Duodenal mucosa (tissue), 2 donors: Measurements from ENCODE around the gene LYPD1.

Experiments
- H3K27ac ChIP-seq: one replicate; pipeline ENCODE4 v1.7.0; 2013; ENCODE audit warnings: low read depth, low read length
- H3K27me3 ChIP-seq, 2 donors: one replicate each; pipeline ENCODE4 v1.7.0; 2013; ENCODE audit warnings: low read length in 2 of 2, control low read depth in 1 of 2; ENCODE audit not compliant: insufficient read depth in 2 of 2, control insufficient read depth in 1 of 2
- H3K36me3 ChIP-seq, 2 donors: one replicate each; pipeline ENCODE4 v1.7.0; 2013; ENCODE audit warnings: low read length in 2 of 2, control low read depth in 1 of 2; ENCODE audit not compliant: insufficient read depth in 2 of 2, control insufficient read depth in 1 of 2
- H3K4me1 ChIP-seq, 2 donors: one replicate each; pipeline ENCODE4 v1.7.0; 2013; ENCODE audit warnings: low read length in 2 of 2, control low read depth in 1 of 2; ENCODE audit not compliant: insufficient read depth in 2 of 2, control insufficient read depth in 1 of 2
- H3K4me3 ChIP-seq, 2 donors: one replicate each; pipeline ENCODE4 v1.7.0; 2013; ENCODE audit warnings: low read length in 2 of 2, low read depth in 1 of 2
- H3K9ac ChIP-seq, 2 donors: one replicate each; pipeline ENCODE4 v1.7.0; 2013; ENCODE audit warnings: low read length in 2 of 2, low read depth in 1 of 2
- H3K9me3 ChIP-seq, 2 donors: one replicate each; pipeline ENCODE4 v1.7.0; 2013; ENCODE audit warnings: low read length in 2 of 2, control low read depth in 1 of 2; ENCODE audit not compliant: control insufficient read depth in 1 of 2

LYPD1 gene

DNA sequence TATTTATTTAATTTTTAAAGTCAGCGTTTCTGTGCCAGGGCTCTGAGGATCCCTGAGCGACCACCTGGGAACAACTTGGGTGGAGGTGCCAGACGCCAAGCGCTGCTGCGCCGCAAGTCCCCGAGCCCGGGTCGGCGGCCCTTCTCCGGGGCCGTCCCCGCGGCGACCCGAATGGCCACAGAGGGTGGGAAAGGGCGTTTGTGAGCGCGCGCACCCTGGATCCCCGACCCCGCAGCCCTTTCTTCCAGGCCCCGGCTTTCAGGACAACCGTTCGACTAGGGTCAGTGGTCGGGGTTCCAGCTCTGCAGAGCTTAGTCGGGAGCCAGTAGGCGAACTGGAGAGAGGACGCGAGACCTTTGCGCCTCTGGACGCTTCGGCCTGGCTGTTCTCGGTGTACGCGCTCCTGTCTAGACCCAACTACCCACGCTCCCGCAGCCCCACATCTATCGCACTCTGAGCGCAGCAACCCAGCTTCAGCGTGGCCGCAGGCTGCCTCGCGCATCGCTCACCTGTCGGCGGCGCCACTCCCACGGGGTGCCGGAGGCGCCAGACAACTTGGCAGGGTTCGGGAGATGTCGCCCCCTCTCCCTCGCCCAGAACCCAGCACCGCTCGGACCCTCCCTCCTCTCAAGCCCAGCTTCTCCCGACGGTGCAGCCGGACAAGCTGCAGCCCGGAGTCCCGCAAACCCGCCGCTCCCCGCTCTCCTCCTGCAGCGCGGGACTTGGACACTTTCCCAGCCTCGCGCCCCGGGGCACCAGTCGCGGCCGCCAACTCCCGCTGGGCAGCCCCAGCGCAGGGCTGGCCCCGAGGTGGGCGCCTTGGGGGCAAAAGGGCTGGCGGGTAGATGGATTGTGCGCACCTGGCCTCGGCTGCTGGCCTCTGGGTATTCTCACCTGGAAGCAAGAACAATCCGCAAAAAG, 758 bp downstream of the LYPD1 start:
- H3K27me3 ChIP-seq, result peaks cover 26 to 33% of the 10 kb centered on the region in 2 donors
- H3K4me3 ChIP-seq, result peak overlapping the region; percentile 23 to 61
- no peak overlapping the region for H3K9ac ChIP-seq
- no peak overlapping the region for H3K27ac ChIP-seq
- no peaks in the 10 kb centered on the region for H3K9me3 ChIP-seq
- H3K36me3 ChIP-seq, result no peaks in the 10 kb centered on the region
- peaks cover 0 to 9% of the 10 kb centered on the region in 2 donors for H3K4me1 ChIP-seq

DNA sequence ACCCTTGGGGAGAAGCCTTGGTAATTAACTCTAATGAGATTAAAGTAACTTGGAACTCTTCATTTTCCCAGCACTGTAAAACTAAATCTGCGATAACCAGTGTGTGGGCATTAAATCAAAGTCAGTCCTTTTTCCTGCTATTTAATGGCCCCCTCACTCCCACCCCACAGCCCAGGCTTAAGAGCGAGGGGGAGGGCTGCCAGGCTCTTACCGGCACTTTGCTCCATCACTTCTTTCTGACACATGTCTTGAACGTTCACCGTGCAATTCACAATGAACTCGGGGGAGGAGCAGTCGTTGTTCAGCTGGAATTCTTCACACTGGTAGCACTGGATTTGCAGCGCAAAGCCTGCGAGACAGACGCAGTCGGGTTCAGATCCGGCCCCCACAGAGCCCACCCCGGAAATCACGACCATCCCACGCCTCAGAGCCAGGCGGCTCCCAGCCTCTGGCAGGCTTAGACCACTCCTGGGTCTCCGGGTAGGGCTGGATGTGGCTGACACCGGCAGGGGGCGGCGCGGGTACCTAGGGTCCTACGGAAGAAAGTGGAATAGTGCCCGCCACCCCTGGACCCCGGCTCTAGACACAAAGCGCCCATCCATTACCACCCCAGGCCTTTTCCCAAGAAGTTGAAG, 1.7 kb downstream of the LYPD1 start:
- no peak overlapping the region for H3K27ac ChIP-seq
- H3K27me3 ChIP-seq, result peaks cover 26 to 33% of the 10 kb centered on the region in 2 donors

DNA sequence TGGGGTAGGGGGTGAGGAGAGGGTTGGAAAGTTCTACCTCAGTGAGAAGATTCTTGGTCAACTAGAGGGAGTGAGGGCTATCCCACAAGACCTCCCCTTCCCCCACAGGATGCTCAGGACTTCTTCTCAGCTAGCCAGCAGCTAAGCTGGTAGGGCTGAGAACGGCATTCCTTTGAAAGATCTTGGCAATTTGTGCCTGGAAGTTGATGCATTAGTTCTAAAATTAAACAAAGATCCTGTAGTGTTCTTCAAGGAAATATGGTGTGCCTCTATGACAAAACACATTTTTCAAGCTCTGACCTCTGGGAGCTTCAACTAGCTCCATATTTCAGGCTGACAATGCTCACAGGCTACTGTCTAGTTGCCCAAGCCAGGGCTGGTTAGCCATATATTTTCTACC, 2.3 kb downstream of the LYPD1 start:
- H3K36me3 ChIP-seq, result no peaks in the 10 kb centered on the region
- H3K9ac ChIP-seq, result no peak overlapping the region
- H3K27me3 ChIP-seq, result peaks cover 26 to 33% of the 10 kb centered on the region in 2 donors
- no peaks in the 10 kb centered on the region for H3K9me3 ChIP-seq
- no peak overlapping the region for H3K27ac ChIP-seq
- H3K4me3 ChIP-seq, result no peak overlapping the region
- H3K4me1 ChIP-seq, result peaks cover 0 to 9% of the 10 kb centered on the region in 2 donors

More for the DNA sequence above, 1.7 kb downstream of the LYPD1 start:
- Histone ChIP-seq H3K36me3 (no peaks in the 10 kb centered on the region), H3K4me1 (peaks cover 0 to 9% of the 10 kb centered on the region in 2 donors), H3K9ac (no peak overlapping the region), H3K4me3 (no peak overlapping the region), H3K9me3 (no peaks in the 10 kb centered on the region)

DNA sequence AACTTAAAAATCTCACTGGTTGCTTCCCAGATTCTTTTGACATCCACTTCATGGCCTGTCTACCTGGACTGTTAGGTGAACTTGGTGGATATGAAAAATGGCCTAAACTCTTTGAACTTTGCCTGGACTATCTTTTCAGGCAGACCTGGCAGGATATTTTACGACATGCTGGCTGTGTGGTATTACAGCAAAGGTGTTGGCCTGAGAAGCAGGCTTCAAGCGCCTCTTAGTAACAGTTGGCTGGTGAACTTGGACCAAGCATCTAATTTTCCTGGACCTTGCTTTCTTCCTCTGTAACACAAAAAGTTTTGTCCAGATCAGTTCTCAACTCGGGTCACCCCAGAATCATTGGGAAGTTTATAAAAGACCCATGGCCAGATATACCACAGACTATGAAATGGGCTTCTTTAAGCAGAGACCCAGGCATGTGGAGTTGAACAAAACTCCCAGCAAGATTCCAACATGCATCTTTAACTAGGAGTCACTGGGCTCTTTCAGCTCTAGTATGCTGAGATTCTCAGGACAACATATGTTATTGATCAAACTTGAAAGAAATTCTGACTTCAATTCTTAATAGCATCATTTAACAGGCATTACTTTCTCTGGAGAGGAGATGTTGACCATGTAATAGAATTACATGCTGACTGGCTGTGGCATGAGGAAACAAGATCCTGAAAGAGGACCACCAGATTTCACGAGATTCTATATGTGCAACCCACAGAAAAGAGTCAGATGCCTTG, 4.4 kb downstream of the LYPD1 start:
- no peak overlapping the region for H3K9ac ChIP-seq
- peaks cover 0 to 3% of the 10 kb centered on the region in 2 donors for H3K4me1 ChIP-seq
- no peak overlapping the region for H3K4me3 ChIP-seq
- peaks cover 21 to 29% of the 10 kb centered on the region in 2 donors for H3K27me3 ChIP-seq
- H3K27ac ChIP-seq, result no peak overlapping the region
- H3K9me3 ChIP-seq, result no peaks in the 10 kb centered on the region
- H3K36me3 ChIP-seq, result no peaks in the 10 kb centered on the region

DNA sequence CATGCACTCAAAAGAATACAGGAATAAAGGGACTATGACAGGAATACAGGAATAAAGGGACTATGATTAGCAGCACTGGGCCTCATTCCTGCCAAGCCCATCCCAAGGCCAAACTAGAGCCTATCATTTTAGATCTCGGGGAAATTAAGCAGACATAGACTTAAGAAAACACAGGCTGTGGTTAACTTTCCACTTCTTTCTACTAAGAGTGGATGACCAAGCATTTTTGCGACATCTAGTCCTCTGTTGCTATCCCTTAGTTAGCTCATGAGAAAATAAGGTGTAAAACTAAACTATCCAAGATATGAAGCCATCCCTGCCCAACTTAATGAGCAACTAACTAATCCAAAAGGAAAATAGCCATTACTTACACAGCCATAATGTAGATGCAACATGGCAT, 5.9 kb downstream of the LYPD1 start:
- Histone ChIP-seq H3K27me3 (peaks cover 11 to 22% of the 10 kb centered on the region in 2 donors), H3K4me1 (no peaks in the 10 kb centered on the region), H3K9ac (no peak overlapping the region), H3K9me3 (no peaks in the 10 kb centered on the region), H3K4me3 (no peak overlapping the region), H3K36me3 (no peaks in the 10 kb centered on the region), H3K27ac (no peak overlapping the region)

DNA sequence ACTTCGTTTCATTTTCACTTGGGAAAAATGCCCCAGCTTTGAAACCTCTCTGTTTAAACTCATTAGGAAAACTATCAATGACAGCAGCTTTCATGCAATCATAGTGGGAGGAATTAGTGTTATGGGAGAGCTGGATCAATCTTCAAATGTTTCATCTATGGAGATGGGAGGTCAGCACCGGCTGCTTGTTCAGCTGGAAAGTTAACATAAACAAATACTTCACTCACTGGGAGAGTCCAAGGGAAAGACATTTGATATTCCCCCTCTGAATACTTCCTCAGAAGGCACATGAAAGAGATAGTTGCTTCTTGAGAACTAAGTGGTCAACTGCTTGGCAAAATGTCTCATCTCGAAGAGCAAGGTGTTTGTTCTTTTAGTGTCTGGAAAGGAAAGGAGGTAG, 7.3 kb downstream of the LYPD1 start:
- Histone ChIP-seq H3K27me3 (peaks cover 8% of the 10 kb centered on the region in 2 donors), H3K9ac (no peak overlapping the region), H3K4me1 (no peaks in the 10 kb centered on the region), H3K36me3 (no peaks in the 10 kb centered on the region), H3K9me3 (no peaks in the 10 kb centered on the region), H3K27ac (no peak overlapping the region), H3K4me3 (no peak overlapping the region)

DNA sequence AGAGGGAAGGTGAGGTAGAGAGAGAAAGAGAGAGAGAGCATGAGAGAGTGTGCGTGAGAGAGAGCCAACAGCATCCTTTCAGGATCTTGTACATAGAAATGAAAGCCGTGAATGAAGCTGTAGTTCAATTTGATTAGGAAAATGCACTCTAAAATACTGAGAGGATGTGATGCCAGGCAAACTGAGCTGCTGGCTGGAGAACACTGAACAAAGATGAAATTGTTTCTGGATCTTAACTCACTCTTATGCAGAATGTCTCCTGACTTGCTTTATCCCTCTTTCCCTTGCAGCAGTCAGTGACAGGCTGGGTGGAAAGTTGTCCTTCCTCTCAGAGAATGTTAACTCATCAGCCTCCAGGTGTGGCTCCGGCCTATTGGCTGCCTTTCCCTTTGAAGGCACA, 10.7 kb downstream of the LYPD1 start:
- Histone ChIP-seq H3K4me1 (no peaks in the 10 kb centered on the region), H3K4me3 (no peak overlapping the region), H3K9me3 (no peaks in the 10 kb centered on the region), H3K9ac (no peak overlapping the region), H3K36me3 (no peaks in the 10 kb centered on the region), H3K27ac (no peak overlapping the region), H3K27me3 (no peaks in the 10 kb centered on the region)

DNA sequence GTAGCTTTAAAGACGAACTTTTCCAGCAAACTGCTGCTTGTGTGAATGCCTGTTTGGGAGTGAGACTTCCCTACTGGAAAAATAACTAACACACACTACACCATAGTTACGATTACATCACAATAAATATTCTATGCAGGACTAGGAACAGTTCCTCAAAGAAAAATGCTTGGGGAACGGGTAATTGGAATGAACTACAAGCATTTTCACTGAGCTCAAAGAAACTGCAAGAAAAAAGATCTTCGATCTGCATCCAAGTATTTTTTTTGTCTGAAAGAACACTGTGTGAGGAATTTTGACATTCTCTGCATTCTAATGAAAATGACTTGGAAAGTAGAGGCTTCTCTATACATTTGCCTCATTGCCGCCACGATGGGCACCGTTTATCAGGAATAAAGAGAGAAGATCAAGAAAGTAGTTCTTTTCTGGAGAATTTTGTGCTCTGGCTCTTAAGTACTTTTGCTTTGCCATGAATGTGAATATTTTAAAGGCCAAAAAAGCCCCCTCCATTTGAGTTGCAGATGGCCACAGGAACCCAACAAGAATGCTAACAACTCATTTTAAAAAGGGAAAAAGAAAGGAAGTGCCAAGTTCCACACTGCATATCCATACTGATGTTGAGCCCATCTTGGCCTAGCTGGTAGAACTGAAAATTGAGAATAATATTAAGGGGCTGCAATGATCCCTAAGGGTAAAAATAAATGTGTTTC, 13.6 kb downstream of the LYPD1 start:
- H3K27ac ChIP-seq, result no peak overlapping the region
- H3K9me3 ChIP-seq, result no peaks in the 10 kb centered on the region
- no peak overlapping the region for H3K9ac ChIP-seq

DNA sequence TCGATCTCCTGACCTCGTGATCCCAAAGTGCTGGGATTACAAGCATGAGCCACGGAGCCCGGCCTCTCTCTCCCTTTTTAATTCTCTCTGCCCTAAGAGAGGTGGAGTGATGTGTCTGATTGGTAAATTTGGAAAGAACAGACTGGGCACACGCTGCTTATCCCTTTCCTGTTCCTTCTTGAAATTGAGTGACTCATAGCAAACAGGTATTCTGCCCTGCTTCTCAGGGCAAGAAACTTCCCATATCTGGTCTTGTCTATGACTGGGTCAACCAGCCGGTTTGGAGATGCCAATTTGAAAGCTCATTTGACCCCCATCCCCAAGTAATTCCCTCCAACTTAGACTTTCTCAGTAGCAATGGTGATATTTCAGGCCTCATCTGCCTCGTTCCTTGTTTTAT, 15.0 kb downstream of the LYPD1 start:
- Histone ChIP-seq H3K27ac (no peak overlapping the region), H3K27me3 (no peaks in the 10 kb centered on the region), H3K4me1 (no peaks in the 10 kb centered on the region), H3K9ac (no peak overlapping the region), H3K9me3 (no peaks in the 10 kb centered on the region), H3K4me3 (no peak overlapping the region), H3K36me3 (no peaks in the 10 kb centered on the region)

More for the DNA sequence above, 13.6 kb downstream of the LYPD1 start:
- no peaks in the 10 kb centered on the region for H3K4me1 ChIP-seq
- H3K27me3 ChIP-seq, result no peaks in the 10 kb centered on the region
- H3K36me3 ChIP-seq, result no peaks in the 10 kb centered on the region
- no peak overlapping the region for H3K4me3 ChIP-seq
